ENCODE results near the gene LRCH4.

DNA sequence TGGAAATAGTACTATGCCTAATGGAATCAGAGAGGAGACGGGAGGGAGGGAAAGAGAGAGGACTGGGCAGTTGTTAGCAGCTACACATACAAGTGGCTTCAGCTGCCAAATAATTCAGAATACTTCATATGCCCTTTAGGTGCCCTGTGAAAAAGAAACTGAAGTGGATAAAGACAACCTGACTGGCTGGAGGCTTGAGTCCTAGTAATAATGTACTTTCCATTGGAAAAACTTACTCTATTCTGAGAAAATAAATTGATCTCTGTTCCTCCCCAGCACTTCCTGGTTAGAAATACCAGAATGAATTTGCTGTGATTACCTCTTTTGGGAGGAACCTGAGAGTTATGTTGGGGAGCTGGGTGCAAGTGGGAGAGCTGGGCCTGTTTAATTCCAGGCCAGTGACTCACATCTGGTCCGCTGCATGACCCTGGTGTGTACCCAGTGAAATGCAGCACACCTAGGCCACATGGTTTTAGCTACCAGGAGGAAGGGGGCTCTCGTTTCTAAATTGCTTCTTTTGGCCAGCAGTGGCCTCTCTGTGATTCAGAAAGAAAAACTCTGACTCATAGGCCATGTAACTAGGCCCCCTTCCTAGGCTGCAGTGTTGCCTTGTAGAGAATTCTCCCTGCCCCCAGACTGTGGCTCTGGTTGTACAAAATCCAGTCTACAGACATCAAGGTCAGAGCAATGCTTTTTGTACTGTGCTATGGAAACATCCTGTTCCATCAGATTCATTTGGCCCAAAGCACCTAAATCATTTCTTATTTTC lies 40.4 kb downstream of the LRCH4 start:
- TF ChIP-seq, protein P1, sequence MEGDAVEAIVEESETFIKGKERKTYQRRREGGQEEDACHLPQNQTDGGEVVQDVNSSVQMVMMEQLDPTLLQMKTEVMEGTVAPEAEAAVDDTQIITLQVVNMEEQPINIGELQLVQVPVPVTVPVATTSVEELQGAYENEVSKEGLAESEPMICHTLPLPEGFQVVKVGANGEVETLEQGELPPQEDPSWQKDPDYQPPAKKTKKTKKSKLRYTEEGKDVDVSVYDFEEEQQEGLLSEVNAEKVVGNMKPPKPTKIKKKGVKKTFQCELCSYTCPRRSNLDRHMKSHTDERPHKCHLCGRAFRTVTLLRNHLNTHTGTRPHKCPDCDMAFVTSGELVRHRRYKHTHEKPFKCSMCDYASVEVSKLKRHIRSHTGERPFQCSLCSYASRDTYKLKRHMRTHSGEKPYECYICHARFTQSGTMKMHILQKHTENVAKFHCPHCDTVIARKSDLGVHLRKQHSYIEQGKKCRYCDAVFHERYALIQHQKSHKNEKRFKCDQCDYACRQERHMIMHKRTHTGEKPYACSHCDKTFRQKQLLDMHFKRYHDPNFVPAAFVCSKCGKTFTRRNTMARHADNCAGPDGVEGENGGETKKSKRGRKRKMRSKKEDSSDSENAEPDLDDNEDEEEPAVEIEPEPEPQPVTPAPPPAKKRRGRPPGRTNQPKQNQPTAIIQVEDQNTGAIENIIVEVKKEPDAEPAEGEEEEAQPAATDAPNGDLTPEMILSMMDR (conservative IDR thresholded peaks at IDR 0.05; ENCODE audit: low read length), result 0 out of 2 replicates have a peak, but pooled peaks have one; percentile 26
- no peak for TF ChIP-seq EZH2phosphoT487 (IDR thresholded peaks at IDR 0.05; ENCODE audit: borderline replicate concordance, low read depth, low read length)
